Stimulated activated CD8-positive, alpha-beta memory T cell treated with anti-CD3 and anti-CD28 coated beads, Interleukin-4, amount 100 ng/mL, for 24 hours (primary cell): Measurements from ENCODE around the gene IFNL3.
"Not testable (repeated sequence)": the region's sequence is repeated elsewhere in the genome, so short reads cannot be mapped to it uniquely, and the experiment has no call there.

Experiments used
- DNase-seq: peaks from one replicate; pipeline ENCODE4 v3.0.0-alpha.2; 2020; ENCODE audit warnings: low read depth

Gene IFNL3

DNA sequence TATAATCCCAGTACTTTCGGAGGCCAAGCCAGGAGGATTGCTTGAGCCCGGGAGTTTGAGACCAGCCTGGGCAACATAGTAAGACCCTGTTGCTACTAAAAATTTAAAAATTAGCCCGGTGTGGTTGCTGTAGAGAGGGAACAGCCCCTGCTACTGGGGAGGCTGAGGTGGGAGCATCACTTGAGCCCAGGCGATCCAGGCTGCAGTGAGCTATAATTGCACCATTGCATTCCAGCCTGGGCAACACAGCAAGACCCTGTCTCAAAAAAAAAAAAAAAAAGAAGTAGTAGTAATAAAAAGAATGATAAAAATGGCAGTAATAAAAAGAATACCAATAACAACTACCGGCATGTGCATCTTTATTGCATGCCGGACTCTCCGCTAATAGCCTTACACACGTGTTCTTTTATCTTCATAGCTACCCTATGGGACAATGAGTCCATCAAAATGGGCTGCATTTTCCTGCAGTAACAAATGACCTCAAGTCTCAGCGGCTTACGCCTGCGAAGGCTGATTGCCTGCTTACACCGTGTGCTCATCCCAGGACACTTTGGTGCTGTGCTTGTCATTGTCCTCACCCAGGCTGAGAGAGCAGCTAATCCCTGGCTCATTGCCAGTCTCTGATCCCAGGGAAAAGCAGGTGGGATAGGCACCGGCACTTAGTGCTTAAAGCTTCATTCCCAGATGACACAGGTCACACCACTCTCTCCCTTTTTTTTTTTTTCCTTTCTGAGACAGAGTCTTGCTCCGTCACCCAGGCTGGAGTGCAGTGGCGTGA lies 26.4 kb downstream of the IFNL3 start:
- DNase-seq = no peak

DNA sequence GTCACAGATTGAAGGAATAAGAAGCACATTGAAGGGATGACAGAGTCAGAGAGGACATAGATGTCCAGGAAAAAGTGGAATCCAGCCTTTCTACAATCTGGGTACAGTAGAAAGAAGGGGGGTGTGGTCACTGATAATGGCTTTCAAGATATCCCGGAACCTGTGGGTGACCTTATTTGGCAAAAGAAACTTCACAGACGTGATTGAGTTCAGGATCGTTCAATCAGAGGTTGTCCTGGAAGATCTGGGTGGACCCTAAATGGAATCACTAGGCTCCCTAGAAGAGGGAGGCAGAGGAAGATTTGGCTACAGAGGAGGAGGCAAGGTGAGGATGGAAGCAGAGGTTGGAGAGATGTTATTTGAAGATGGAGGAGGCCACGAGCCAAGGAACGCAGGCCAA lies 27.7 kb downstream of the IFNL3 start:
- no peak for DNase-seq

DNA sequence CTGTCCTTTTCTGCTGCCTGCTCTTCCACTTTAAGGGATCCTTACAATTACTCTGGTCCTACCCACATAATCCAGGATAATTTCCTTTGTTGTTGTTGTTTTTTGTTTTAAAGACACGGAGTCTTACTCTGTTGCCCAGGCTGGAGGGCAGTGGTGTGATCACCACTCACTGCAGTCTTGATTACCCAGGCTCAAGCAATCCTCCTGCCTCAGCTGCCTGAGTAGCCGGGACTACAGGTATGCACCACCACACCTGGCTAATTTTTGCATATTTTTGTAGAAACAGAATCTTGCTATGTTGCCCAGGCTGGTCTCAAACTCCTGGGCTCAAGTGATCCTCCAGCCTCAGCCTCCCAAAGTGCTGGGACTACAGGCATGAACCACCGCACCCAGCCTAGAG lies 29.5 kb downstream of the IFNL3 start:
- DNase-seq = not testable (repeated sequence)

- peak; percentile 46 for DNase-seq
These were observed 32.4 kb downstream of the IFNL3 start for GRCh38 chr19:39212375-39212742.

GRCh38 chr19:39211731-39212374 lies 33.0 kb downstream of the IFNL3 start:
- no peak for DNase-seq

GRCh38 chr19:39209196-39209595 lies 35.6 kb downstream of the IFNL3 start:
- no peak for DNase-seq

DNA sequence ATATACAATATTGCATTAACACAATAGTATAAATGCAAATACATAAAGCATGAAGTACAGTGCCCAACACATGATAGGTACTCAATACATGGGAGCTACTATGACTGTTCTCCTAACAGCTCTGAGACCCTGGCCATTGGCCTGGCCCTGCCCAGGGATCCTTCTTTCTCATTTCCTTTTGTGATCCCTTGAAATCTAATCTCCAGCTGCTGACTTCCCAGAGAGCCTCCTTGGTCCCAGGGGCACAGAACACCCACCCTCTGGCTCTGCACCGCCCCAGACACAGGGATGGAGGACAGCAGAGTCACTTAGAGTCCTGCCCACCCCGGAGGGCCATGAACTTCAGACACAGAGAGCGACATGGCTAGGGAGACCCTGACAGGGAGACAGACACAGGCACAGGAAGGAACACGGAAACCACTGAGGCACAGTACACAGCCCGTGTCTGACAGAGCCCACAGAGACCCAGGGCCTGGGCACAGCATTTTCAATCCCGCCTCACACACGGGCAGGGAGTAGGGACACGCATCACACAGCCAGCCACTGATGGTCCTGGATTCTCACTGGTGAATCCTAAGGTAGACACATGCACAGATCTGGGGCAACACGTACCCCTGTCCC lies 36.5 kb downstream of the IFNL3 start:
- DNase-seq = no peak

- DNase-seq = no peak
These were observed 37.4 kb downstream of the IFNL3 start for GRCh38 chr19:39207293-39207836.

GRCh38 chr19:39206122-39206521 lies 38.7 kb downstream of the IFNL3 start:
- DNase-seq = no peak

GRCh38 chr19:39205449-39205764 lies 39.4 kb downstream of the IFNL3 start:
- DNase-seq = no peak

- no peak for DNase-seq
These were observed 41.1 kb downstream of the IFNL3 start, which contains the start of gene SYCN for GRCh38 chr19:39203372-39204341. Gene SYCN (minus strand): TSS chr19:39204263. CDS start chr19:39204254, 9 bp downstream.

DNA sequence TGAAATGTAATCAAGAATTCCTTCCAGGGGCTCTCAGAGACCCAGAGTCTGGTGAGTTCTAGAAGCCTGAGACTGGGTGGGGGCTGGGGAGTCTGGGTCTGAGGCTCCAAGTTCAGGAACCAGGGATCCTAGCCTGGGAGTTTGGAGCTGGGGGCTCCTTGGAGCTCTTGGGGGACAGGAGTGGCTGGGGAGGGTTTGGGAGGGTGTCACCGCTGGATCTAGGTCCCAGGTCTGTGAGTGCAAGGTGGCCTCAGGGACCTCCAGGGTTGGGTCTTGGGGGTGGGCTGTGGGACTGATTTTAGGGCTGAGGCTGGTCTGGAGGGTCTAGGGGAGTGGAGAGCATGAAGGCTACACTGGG lies 41.8 kb downstream of the IFNL3 start:
- no peak for DNase-seq

- no peak for DNase-seq
These were observed 44.0 kb downstream of the IFNL3 start for GRCh38 chr19:39200803-39201115.

DNA sequence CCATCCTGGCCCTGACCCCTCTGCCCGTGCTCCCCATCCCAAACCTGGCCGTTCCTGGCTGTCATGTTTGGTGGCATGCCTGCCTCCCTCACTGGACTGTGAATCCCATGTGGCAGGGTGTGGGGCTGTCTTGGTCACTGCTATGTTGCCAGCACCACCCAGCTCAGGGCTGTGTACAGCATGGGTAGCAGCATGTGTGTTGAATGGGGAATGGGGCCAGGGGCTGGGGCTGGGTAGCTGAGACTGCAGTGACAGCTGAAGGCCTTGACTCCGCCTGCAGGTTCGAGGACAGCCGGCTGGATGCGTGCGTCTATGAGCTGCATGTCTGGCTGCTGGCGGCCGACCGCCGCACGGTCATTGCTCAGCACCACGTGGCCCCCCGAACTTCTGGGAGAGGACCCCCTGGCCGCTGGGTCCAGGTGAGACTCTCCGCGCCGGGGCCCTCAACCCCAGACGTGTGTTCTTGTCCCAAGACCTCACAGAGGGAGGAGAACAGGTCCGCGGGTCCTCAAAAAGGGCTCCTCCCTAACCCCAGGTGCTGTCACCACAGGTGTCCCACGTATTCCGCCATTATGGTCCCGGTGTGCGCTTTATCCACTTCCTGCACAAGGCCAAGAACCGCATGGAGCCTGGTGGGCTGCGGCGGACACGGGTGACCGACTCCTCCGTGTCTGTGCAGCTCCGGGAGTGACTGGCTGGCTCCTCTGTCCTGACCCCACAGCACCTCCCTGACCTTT lies 44.6 kb downstream of the IFNL3 start:
- DNase-seq = no peak

DNA sequence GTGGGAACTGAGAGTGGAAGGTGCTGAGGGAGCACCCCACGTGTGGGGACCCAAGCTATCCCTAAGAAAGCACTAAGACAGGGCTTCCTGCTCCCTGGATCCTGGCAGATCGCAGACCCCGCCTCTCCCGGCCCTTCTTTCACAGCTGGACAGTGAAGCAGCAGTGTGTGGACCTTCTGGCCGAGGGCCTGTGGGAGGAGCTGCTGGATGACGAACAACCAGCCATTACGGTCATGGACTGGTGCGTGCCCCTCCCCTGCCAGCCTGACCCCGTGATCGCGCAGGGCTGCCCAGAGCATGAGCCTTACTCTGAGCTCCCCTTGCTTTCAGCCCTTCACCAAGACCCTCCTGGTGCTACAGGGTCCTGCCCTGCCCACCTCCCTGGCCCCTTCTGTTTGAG lies 45.8 kb downstream of the IFNL3 start:
- no peak for DNase-seq

- DNase-seq = no peak
These were observed 47.0 kb downstream of the IFNL3 start for GRCh38 chr19:39197808-39198207.

DNA sequence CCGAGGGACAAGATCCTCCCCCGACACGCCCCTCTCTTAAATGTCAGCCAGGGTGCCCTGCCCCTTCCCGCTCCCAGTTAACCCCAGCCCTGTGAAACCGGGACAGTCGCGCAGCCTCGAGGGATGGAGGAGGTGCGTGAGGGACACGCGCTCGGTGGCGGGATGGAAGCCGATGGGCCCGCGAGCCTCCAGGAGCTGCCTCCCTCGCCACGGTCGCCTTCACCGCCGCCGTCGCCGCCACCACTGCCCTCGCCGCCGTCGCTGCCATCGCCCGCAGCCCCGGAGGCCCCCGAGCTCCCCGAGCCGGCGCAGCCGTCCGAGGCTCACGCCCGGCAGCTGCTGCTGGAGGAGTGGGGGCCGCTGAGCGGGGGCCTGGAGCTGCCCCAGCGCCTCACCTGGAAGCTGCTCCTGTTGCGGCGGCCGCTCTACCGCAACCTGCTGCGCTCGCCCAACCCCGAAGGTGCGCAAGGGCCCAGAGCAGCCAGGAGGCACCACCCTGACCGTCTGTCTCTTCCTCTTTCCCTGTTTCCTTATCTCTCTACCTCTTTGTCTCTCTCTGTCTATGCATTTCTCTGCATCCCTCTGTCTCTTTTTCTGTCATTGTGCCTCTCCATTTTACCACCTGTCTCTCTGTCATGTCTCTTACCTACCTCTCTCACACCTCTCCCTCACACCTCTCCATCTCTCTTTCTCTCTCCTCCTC lies 47.8 kb downstream of the IFNL3 start, which contains the start of gene NCCRP1:
Gene NCCRP1 (plus strand): TSS at position 105 of the 703 bp plus-strand sequence. CDS start 19 bp downstream, at position 124.
- DNase-seq = no peak

DNA sequence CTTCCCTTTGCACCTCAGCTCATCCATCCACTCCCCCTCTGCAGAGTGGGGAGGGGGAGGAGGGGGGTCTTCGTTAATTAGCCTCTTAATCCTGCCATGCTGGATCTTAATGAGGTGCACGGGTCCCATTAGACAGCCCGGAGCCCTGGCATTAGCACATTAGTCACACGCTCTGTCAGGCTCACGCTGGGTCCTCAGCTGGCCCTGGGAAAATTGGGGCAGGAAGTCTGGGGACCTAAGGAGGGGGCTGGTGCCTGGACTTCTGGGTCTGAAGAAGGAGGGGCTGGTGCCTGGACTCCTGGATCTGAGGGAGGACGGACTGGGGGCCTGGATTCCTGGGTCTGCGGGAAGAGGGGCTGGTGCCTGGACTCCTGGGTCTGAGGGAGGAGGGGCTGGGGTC lies 48.5 kb downstream of the IFNL3 start:
- no peak for DNase-seq

DNA sequence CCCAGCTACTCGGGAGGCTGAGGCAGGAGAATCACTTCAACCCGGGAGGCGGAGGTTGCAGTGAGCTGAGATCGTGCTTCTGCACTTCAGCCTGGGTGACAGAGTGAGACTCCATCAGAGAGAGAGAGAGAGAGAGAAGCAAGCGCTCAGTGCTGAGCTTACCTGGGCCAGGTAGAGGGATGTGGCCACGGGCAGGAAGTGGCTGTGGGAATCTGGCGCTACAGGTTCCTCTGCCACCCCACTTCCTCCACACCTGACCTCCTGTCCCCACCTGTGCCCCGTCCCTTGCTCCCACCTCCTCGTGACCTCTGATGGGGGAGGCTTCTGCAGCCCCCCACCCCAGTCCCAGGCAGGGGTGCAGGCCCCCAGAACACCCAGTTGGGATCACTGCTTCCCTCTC lies 49.1 kb downstream of the IFNL3 start:
- no peak for DNase-seq

- DNase-seq = no peak
These were observed 49.8 kb downstream of the IFNL3 start for GRCh38 chr19:39194832-39195542.
